ENCODE measurements around the gene KLHL21.

Gene KLHL21

DNA sequence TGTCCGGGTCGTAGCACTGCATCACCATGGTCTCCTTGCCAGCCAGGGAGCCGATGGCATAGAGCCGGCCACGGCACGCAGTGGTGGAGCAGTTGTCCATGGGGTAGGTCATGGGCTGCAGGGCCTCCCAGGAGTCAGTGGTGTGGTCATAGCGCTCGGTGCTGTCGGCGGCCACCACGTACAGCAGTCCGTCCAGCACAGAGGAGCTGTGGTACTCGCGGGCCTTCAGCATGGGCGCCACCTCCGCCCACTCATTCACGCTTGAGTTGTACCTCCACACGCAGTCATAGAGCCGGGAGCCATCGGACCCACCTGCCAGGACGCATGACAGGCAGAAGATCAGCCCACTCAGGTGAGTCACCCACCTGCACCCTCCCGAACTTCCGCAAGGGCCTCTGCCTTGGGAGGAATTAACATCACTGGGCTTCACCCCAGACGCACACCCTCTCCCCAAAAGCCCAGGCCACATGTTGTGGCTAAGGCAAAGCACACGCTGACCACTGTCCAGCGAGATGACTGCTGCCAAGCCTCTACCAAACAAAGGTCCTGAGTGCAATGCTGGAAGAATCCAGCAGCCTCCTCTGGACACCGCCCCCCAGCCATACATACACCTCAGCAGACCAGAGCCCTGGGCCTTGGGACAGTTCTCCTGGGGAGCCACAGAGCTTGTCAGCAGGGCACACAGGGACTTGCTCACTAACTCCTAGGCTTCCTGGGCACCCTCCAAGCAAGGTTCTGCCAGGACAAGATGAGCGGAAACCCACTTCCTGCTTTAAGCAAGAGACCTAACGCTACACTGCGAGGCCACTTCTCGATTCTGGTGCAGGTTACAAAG lies 3.3 kb downstream of the KLHL21 start:
- DNase-seq, result peak; percentile 56

DNA sequence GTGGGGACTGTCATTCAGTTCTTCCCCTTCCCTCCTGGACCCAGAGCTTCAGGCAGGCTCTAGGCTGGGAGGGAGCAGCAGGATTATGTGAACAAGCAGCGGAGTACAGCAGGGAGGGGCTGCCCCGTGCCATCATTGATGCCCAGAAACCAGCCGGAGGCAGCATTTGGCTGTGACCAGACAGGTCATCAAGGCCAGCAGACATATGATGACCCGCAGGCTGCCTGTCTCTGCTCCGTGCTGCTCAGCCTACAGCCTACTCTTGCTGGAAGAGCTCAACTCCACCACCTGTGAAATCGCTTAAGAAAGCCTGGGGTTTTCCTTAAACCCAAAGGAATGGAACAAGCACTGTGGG lies 4.9 kb downstream of the KLHL21 start:
- DNase-seq, result no peak

GRCh38 chr1:6596886-6597776 lies 5.5 kb downstream of the KLHL21 start:
- DNase-seq, result no peak

- no peak for DNase-seq
Observed at GRCh38 chr1:6596351-6596750, 6.3 kb downstream of the KLHL21 start.

- DNase-seq, result no peak
Observed at GRCh38 chr1:6594977-6595740, 7.5 kb downstream of the KLHL21 start.

- DNase-seq, result no peak
Observed at GRCh38 chr1:6593810-6594209, 8.9 kb downstream of the KLHL21 start.

- DNase-seq, result no peak
Observed at GRCh38 chr1:6592865-6593593, 9.6 kb downstream of the KLHL21 start.

GRCh38 chr1:6592441-6592840 lies 10.2 kb downstream of the KLHL21 start:
- DNase-seq, result no peak

DNA sequence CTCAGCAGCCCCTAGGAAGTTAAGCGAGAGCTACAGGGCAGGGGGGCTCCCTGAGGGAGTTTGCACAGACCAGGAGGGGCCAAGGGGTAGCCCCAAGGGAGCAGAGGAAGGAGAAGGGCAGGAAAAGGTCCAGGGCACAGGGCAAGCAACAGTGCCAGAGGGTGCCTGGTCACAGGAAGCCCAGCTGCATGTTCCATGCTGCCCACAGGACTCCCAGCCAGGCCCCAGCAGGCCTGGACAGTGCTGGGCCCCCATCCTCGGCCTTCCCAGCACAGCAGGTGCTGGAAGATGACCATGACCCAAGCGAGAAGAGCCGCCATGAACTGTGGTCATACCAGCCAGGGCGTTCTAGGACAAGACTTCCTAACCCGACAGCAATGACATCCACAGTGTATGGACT lies 11.0 kb downstream of the KLHL21 start:
- no peak for DNase-seq

- no peak for DNase-seq
Observed at GRCh38 chr1:6591222-6591621, 11.4 kb downstream of the KLHL21 start.

DNA sequence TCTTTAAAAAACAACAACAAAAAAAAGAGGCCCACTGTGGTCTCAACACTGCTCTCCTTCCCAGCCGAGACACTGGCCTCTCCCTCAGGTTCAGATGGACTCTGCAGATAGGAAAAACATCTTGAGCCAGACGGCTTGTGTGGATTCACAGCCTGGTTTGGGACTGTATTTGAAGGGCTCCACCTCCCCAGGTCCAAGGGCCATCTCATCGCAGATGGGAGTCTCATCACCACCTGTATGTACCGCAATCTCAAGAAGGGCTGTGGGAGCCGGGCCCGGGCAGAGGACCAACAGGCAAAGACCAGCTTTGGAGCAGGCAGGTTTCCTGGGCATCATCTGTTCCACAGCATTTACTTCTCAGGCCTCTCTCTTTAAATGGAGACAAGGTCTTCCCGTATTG lies 12.6 kb downstream of the KLHL21 start:
- no peak for DNase-seq

DNA sequence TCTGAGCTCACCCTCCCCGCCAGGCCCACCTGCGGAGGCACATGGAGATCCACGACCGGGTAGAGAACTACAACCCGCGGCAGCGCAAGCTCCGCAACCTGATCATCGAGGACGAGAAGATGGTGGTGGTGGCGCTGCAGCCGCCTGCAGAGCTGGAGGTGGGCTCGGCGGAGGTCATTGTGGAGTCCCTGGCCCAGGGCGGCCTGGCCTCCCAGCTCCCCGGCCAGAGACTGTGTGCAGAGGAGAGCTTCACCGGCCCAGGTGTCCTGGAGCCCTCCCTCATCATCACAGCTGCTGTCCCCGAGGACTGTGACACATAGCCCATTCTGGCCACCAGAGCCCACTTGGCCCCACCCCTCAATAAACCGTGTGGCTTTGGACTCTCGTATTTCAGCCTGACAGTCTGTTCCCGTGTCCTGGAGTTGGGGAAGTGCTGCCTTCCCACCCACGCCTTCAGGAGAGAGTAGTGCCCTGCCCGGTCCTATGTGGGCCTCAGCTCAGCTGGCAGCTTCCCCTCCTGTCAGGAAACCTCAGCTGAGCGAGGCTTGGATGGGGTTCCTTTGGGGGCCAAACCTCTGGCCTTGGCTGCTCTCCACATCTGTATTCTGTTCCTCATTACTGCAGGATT lies 13.7 kb downstream of the KLHL21 start:
- DNase-seq, result no peak

DNA sequence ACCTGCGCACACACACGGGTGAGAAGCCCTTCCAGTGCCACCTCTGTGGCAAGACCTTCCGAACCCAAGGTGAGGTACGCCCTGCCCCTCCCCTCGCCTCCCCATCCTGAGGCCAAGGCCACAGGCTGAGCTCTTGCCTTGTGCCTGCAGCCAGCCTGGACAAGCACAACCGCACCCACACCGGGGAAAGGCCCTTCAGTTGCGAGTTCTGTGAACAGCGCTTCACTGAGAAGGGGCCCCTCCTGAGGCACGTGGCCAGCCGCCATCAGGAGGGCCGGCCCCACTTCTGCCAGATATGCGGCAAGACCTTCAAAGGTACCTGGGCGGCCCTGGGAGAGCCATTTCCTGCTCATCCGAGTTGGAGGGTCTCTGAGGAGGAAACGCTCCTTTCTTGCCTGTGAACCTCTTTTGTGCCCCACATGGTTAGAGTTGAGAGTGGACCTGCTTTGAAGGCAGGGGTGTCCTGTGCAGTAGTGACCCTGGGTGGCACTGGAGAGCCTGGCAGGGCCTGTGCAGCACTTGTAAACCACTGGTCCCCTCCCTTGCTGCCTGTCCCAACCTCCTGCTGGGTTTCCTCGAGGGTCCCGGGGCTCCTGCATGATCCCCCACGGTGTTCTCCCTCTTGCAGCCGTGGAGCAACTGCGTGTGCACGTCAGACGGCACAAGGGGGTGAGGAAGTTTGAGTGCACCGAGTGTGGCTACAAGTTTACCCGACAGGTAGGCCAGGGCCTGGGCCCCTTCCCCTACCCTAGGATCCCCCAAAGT lies 14.4 kb downstream of the KLHL21 start:
- no peak for DNase-seq

GRCh38 chr1:6587261-6588005 lies 15.2 kb downstream of the KLHL21 start:
- no peak for DNase-seq

GRCh38 chr1:6586404-6586816 lies 16.3 kb downstream of the KLHL21 start:
- no peak for DNase-seq

DNA sequence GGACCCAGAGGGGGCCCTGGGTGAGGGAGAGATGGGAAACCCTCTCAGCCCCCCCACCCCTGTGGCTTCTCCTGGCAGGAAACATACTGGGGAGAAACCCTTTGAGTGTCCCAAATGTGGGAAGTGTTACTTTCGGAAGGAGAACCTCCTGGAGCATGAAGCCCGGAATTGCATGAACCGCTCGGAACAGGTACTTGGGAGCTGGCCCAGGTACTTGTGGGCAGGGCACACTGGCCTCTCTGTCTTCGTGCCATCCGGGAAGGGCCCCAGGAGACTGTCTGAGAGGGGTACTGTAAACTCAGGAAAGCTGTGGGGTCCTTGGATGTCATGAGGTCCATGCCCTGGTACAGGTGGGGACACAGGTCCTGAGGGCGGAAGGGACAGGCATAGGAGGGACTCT lies 16.8 kb downstream of the KLHL21 start:
- no peak for DNase-seq

- DNase-seq, result no peak
Observed at GRCh38 chr1:6585081-6585722, 17.5 kb downstream of the KLHL21 start.

GRCh38 chr1:6584126-6585080 lies 18.3 kb downstream of the KLHL21 start:
- no peak for DNase-seq

- DNase-seq, result no peak
Observed at GRCh38 chr1:6582370-6582769, 20.3 kb downstream of the KLHL21 start.
